HTERT RPE-1 (cell line): ENCODE measurements around the gene RBM7.

Source experiments
- in situ Hi-C: fragments of 300-500 bp; cut with MboI; formaldehyde crosslinking; loops from 4 replicates; pipeline ENCODE4 v1.14.3; 2020; ENCODE audit warnings: low sequenced_read_pairs

The RBM7 gene

DNA sequence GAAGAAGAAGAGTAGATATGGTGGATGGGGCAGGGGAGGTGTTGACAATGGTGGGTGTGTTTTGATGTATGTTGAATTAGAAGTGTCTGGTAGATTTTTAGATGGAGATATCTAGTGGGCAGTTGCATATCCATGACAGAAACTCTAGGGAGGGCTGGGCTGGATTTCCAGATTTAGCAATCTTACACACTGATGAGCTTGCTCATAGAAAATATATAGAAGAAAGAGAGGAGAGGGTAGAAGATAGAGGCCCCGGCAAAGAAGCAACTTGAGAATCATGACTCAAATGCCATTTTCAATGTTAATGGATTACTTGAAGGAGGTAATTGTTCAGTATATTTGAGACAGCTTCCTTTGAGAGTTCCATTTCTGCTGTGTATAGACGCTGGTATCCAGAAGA lies 47.0 kb downstream of the RBM7 start:
- in situ Hi-C loops, result no loop called here

DNA sequence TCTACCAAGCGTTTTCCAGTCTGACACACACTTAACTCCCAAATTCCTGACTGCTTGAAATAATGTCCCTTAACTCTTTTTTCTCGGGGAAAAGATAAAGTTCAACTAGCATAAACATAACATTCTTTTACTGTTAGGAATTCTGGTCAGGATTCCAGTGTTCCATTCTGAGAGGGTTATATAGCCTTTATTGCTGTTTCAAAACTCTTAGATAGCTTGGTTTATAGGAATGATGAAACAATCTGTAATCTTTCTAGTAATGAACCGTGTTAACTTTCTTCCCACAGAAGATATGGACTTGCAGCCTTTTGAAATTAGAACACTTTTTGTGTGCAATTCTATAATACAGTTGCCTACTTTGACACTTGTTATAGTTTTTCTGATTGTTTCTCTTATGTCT lies 47.4 kb downstream of the RBM7 start:
- in situ Hi-C loops, result no loop called here

DNA sequence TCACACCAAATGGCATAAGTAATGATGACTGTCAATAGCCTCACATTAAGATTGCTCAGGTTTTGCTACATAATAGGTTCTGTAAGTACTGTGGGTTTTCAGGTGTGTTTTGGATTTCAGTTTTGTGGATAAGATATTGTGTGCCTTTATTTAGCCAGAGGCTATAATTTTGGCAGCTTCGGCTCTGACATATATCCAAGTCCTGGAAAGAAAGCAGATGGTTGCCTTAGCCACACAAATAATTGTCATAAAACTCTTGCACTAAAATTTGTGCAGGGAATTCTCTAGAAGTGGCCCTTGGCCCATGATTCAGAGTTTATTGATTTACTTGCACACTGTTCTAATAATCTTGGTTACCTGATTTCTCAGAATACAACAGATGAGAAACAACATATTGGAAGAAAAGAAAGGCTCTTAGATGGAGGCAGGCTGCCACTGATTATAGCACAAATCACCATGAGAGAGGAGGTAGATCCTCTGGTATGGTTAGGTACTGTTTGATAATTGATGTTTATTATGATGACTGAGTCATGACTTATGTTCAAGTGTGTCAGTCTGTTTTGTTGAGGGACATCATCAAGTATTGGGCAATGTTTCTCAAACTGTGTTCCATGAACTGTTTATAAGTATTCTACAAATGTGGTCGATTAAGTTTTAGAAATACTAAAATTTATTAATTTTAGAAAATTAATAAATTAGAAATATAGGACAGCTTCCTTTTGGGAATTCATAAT lies 48.5 kb downstream of the RBM7 start:
- in situ Hi-C loops, result no loop called here

DNA sequence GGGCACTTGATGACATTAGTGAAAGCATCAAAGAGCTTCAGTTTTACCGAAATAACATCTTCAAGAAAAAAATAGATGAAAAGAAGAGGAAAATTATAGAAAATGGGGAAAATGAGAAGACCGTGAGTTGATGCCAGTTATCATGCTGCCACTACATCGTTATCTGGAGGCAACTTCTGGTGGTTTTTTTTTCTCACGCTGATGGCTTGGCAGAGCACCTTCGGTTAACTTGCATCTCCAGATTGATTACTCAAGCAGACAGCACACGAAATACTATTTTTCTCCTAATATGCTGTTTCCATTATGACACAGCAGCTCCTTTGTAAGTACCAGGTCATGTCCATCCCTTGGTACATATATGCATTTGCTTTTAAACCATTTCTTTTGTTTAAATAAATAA lies 49.4 kb downstream of the RBM7 start:
- in situ Hi-C loops, result no loop called here

DNA sequence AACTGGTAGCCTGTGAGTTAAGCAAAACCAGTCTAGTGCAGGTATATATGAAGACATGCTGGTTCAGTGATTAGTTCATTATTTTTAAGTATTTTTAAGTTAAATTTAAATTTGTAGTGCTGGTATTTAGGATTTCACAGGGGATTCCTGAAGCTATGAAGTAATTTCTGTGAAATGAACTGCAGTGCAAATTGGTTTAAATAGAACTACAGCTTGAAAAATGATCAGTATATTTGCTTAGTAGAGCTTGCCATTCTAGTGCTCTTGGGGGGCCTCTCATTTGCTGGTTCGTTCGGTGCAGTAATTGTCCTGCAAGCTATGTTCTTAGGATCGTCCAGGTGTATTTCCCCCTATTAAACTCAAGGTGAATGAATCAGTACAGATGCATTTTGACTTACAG lies 51.9 kb downstream of the RBM7 start:
- in situ Hi-C loops, result no loop called here
